DMS53 treated with DMSO at 0.1 percent for 48 hours (cell line): ENCODE results near the gene REEP5.
"Not testable (repeated sequence)": the region's sequence is repeated elsewhere in the genome, so short reads cannot be mapped to it uniquely, and the experiment has no call there.

Source experiments
- DNase-seq: peaks from one replicate; lab custom pipeline; 2025; ENCODE audit not compliant: unreplicated experiment; lab: John Stamatoyannopoulos, UW

The REEP5 gene

DNA sequence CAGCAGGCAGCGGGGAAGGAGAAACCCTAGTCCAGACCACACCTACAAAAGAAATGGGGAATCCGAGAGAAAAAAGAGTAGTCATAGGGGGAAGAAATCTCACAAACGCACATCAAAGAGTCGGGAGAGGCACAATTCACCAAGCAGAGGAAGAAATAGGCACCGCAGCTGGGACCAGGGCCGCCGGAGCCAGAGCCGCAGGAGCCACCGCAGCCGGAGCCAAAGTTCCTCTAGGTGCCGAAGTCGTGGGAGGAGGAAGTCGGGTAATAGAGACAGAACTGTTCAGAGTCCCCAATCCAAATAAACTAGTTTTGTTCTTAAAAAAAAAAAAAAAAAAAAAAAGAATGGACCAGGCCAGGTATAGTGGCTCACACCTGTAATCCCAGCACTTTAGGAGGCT is 29.3 kb downstream of the REEP5 start:
- DNase-seq = no peak

DNA sequence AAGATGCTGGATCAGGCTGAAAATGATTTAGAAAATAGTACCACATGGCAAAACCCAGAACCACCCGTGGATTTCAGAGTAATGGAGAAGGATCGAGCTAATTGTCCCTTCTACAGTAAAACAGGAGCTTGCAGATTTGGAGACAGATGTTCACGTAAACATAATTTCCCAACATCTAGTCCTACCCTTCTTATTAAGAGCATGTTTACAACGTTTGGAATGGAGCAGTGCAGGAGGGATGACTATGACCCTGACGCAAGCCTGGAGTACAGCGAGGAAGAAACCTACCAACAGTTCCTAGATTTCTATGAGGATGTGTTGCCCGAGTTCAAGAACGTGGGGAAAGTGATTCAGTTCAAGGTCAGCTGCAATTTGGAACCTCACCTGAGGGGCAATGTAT is 30.0 kb downstream of the REEP5 start:
- not testable (repeated sequence) for DNase-seq

DNA sequence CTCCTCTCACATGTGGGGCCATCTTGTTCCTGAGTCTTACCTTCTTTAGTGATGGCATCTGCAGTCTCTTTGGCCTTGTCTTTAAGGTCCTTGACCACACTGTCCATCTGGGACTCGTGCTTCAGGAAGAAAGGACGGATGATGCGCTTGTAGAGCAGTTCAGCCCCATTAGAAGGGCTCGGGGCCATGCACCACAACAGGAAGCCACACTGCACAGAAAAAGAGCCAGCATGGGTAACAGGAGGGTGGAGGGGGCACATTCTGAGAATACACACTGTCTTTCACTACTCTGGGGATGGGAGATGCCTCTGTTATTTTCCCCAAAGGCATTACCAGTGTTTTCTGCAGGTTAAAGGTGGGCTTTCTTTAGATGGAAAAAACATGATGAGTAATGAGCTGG is 35.1 kb downstream of the REEP5 start:
- no peak for DNase-seq

DNA sequence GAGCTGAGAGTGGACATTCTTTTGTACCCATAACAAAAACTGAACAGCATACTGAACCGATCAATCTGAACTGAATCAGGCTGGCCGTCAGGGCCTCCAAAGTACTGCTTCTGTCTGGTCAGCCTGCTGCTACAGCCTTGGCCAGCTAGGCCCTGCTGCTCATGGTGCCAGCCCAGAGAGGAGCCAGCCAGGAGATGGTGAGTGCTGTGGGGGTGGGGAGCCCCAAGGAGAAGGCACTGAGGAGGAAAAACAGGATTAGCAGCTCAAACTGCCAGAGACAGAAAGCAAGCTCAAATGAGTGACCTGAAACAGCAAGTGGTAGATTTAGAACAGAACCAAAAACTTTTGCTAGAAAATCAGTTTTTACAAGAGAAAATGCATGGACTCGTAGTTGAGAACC is 37.0 kb downstream of the REEP5 start:
- DNase-seq = no peak

DNA sequence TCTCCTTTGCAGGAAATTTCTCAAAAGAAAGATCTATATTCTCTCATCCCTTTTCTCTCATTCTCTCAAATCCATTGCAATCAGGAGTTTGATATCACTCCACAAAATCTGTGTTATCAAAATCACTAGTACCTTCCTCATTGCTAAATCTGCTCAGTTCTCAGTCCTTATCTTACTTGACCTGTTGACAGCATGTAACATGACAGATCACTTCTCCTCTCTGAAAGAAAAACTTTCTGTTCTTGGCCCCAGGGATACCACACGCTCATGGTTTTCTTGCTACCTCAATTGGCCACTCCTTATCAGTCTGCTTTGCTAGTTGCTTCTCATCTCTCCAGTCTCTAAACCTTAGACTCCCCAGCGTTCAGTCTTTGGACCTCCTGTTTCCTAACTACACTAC is 38.8 kb downstream of the REEP5 start:
- DNase-seq = no peak

DNA sequence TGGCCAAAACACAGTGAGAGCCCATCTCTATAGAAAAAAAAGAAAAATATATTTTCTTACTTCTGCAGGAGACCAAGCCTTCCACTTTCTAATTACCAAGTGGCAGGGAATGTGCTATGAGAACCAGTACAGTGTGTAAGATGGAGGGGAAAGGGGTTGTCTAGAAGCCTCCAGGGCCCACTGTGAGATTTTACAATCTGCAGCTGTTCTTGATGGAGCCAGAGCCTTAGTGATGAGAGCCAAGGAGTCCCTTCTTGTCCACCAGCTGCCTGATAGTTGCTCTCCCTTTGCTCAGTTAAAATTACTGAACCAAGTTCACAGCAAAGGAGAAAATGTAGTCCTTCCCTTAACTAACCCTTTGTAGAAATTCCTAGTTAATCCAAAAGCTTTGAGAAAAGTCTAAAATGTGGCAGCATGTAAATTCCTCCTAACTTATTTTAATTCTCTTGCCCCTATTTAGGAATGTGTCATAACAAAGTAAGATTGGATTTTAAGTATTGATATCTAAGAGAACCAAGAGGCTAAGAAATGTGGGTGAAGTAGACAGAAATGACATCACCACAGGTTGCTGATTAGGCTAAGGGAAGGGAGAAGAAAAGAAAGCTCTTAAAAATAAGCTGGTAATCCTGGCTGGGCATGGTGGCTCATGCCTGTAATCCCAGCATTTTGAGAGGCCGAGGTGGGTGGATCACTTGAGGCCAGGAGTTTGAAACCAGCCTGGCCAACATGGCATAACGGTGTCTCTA is 41.6 kb downstream of the REEP5 start:
- no peak for DNase-seq

DNA sequence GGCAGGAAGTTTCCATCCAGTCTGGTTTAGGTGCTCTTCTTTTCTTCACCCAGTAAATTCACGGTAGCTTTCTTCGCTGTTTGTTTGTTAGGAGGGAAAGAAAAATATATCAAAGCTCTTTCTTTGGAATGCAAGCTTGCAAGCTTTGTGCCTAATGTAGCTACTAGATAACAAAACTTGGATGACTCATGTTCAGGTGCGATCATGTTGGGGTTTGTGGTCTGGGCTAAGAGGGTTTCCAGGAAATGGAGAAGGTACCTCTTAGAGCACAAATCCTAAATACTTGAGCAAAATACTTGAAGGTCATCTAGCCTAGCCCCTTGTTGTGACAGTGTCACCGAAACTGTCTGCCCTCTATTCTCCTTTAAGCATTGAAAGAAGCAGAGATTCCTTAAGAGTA is 43.3 kb downstream of the REEP5 start:
- no peak for DNase-seq

DNA sequence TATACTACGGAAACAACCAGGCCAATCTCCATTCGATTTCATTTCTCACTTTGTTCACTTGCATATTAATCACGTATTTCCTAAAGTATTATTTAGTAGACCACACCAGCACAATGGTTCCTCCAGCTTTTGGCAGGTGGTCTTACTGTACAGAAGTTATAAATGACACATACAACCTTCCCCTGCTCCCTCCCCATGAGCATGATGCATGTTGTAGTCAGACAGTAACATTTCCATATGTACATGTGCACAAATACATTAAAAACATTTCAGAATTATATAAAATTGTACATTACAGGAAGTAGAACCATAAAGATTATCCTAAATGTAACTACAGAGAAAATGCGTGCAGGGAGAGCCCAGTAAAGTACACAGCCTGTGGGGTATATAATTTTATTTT is 43.9 kb downstream of the REEP5 start:
- DNase-seq = no peak

DNA sequence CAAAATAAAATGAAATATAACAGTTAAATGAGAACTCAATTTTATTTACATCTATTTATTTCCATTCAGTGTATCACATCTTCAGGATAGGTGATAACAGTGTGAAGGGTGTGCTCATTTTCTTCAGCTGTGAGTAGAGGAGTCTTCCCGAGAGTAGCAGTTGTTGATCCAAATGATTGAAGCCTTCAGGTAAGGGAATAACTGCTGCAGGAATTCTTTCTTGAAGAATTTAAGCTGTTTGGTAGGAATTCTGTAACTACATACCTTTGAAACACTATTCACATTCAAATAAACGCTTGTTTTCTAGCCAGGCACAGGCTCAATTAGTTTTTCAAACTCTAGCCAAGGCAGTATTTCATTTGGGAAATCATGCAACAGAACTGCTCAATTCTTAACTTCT is 45.7 kb downstream of the REEP5 start:
- no peak for DNase-seq

DNA sequence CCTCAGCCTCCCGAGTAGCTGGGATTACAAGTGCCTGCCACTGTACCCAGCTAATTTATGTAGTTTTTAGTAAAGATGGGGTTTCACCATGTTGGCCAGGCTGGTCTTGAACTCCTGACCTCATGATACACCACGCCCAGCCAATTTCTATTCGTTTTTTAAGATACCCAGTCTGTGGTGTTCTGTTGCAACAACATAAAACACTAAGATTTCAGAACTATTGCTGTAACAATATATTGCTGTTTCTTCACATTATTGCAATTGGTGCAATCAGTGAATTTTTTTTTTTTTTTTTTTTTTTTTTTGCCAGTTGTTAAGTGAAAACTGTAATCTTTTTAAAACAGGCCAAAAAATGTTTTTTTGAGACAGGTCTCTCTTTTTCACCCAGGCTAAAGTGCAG is 51.1 kb downstream of the REEP5 start:
- DNase-seq = no peak

DNA sequence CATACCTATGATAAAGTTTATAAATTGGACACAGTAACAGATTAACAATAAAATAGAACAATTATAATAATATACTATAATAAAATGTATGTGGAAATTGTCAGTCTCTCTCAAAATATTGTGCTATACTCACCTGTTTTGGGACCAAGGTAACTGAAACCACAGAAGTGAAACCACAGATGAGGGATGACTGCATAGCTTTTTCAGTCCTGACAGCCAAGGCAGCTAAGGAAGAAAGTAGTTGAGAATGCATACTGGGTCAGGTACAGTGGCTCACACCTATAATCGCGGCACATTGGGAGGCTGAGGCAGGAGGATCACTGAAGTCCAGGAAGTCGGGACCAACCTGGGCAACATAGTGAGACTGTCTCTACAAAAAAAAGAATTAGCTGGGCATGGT is 52.1 kb downstream of the REEP5 start:
- no peak for DNase-seq

DNA sequence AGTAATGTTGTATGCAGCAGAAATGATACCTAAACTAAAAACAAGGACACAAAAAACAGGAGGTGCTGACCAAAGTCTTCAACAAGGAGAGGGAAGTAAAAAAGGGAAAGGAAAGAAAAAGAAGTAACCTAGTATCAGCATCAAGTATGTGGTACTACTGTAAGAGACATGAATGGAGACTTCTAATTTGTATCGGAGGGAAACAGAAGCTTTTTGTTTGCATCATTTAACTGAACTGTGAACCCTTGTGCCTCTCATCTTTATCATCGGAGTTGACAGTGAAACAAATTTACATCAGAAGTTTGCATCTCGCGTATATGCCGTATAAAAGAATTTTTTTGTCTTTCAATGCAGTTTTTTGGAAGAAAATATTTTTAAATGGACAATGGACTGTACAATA is 54.6 kb downstream of the REEP5 start:
- no peak for DNase-seq

DNA sequence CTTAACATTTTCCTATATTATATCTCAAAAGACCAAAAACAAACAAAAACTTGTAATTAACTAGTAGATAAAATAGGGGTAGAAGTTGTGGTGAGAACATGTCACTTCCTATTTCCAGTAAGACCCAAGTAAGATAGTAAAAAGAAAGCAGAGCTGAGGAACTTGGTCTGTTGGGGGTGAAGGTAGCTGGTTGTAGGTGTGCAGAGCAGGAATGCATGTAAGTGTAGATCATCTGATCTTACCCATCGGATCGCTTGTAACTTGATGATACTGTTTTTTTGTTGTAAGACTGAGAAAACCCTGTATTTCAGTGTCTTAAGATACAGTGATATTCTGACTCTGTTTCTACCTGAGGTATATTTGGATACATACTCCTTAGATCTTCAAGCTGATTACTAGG is 55.3 kb downstream of the REEP5 start:
- DNase-seq = no peak

DNA sequence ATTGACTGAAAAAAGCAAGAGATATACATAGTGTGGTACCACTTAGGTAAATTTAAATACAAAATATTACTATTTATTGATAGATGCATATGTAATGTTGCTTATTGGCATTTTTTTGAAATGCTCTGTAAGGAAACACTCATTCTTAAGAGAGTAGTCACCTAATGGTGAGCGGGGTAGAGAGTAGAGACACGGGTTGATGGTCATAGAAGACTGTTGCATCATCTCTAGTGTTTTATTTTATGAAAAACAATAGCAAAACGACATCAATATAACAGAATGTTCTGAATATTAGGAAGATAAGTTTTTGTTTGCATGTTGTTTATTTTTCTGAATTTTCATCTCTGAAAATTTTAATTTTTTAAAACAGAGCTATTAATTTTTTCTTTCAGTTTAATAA is 56.9 kb downstream of the REEP5 start:
- no peak for DNase-seq

DNA sequence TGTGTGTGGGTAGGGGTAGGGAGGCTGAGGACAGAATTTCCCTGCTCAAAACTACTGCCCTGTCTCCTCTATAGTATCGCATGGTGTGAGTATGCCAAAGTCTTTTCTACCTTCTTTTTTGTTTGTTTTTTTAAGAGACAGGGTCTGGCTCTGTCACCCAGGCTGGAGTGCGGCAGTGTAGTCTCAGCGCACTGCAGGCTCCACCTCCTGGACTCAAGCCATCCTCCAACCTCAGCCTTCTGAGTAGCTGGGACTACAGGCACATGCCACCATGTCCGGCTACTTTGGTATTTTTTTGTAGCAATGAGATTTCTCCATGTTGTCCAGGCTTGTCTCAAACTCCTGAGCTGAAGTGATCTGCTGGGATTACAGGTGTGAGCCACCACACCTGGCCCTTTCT is 58.5 kb downstream of the REEP5 start:
- DNase-seq = no peak

DNA sequence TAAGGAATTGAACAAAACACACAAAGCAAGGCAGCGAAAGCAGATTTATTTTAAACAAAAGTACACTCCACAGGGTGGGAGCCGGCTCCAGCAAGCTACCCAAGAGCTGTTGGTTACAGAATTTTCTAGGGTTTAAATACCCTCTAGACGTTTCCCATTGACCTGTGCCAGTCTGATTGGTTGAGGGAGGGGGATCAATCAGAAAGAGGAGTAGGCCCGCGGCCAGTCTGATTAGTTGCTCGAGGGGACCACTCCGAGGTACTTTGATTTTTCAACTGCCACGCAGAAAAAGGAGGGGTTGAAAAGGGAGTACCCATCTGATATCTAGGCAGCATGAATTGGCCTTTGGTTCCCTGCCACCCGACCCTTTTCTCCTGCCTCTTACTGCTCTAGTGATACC is 59.9 kb downstream of the REEP5 start:
- no peak for DNase-seq

DNA sequence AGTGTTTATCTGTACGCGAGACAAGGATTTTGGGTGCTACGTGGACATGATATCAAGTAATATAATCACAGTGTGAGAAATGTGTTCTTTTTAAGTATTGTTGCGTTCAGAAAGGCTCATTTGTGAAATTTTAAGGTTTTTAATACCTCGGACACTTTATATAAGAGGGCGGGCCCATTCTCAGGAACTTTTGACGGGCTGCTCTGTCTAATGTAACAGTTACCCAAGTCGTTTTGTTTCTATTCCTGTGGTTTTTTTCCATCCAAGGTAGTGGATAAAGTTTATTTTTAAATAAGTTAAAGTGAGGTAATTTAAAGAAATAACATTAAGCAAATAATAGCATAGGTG is 60.4 kb downstream of the REEP5 start:
- DNase-seq = no peak

DNA sequence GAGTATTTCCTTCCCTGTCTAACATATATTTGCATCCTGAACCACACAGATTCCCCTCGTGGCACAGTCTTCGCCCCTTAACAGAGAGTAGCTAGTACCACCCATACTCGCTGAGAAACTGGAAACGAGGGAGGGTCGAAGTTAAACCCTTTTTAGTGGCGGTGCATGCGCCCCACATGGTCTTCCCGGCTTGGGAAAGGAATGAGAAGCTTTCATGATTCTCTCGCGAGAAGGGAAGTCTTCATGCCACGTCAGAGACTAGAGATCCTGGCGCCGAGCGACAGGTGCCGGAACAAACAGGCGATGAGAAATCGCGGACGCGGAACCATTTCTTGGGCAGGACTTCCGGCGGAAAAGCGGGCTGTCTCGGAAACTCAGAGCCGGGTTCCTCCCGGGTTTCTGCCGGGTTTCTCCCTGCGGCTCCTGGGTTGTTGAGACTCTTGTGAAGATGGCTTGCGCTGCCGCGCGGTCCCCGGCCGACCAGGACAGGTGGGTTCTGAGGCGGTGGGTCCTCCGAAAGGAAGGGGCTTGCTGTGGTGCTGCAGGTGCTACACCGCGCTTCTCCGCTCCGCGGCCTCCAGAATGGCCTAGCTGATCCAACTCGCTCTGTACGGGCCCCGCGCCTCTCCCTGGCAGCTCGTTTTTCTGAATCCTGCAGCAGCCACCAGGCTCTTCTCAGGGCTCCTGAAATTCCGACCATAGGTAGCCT is 60.9 kb downstream of the REEP5 start, which contains the start of gene SRP19:
Gene SRP19 (plus strand): TSS at position 359 of the 709 bp plus-strand sequence. CDS start 90 bp downstream, at position 449.
- DNase-seq = peak; percentile 97

DNA sequence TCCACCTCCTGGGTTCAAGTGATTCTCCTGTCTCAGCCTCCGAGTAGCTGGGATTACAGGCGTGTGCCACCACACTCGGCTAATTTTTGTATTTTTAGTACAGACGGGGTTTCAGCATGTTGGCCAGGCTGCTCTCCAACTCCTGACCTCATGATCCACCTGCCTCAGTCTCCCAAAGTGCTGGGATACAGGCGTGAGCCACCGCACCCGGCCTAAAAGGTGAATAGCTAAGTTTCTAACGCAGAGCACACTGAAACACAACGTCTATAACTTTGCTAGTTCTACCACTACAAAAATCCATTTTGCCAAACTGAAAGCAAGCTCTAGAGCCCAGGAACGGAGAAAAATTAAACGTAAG is 61.5 kb downstream of the REEP5 start:
- not testable (repeated sequence) for DNase-seq

DNA sequence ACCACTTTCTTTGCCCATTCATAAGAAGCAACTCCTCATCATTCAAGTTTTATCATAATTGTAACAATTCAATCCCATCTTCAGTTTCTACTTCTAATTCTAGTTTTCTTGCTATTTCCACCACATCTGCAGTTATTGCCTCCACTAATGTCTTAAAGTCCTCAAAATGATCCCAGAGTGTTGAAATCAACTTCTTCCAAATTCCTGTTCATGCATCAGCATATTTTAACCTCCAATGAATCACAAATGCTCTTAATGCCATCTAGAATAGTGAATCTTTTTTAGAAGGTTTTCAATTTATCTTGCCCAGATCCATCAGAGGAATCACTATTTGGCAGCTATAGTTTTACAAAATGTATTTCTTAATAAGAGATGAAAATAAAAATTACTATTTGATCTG is 64.2 kb downstream of the REEP5 start:
- no peak for DNase-seq

DNA sequence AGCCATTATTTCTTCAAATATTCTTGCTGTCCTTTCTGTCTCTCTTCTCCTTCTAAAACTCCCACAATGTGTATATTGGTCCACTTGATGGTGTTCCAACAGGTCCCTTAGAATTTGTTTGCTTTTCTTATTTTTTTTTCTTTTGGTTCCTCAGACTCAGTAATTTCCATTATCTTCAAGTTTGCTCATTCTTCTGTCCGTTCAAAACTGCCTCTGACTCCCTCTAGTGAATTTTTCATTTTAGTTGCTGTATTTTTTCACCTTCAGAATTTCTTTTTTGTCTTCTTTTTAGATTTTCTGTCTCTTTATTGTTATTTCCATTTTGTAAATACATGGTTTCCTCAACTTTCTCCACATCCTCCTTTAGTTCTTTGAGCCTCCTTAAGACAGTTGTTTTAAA is 67.4 kb downstream of the REEP5 start:
- DNase-seq = no peak

DNA sequence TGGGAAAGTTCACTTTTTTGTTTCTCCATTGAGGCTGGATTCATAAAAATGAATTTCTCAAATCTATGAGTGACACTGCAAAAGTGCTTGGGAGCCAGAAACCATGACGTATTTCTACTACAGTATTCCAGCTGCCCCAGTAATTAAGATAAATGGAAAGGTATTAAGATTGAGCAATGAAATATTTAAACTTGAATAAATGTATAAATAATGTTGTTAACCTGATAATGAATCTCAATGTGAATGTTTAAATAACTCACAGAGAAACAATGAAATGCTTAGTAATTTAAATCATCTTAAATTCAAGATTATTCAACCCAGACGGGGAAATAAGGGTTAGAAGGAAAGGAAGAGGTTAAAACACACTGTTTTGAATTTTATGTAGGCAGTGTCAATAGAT is 72.1 kb downstream of the REEP5 start:
- DNase-seq = no peak
